ENCODE results near the gene BPIFB2.

BPIFB2 gene

GRCh38 chr20:32985596-32985995 is 21.9 kb upstream of the BPIFB2 start:
- DNase-seq = no peak

GRCh38 chr20:32986331-32986966 is 21.1 kb upstream of the BPIFB2 start:
- no peak for DNase-seq

- DNase-seq = no peak
These were observed 20.3 kb upstream of the BPIFB2 start for GRCh38 chr20:32987044-32987825.

GRCh38 chr20:32988008-32988407 is 19.5 kb upstream of the BPIFB2 start:
- no peak for DNase-seq

GRCh38 chr20:32989507-32990283 is 17.8 kb upstream of the BPIFB2 start:
- DNase-seq = no peak

- DNase-seq = no peak
These were observed 17.1 kb upstream of the BPIFB2 start for GRCh38 chr20:32990426-32990825.

GRCh38 chr20:32991383-32991782 is 16.1 kb upstream of the BPIFB2 start:
- DNase-seq = no peak

GRCh38 chr20:32991792-32992641 is 15.5 kb upstream of the BPIFB2 start:
- DNase-seq = no peak

GRCh38 chr20:32993496-32994050 is 13.9 kb upstream of the BPIFB2 start:
- no peak for DNase-seq

- no peak for DNase-seq
These were observed 11.7 kb upstream of the BPIFB2 start for GRCh38 chr20:32995802-32996201.

GRCh38 chr20:32997431-32997830 is 10.1 kb upstream of the BPIFB2 start:
- DNase-seq = no peak

- DNase-seq = no peak
These were observed 7.8 kb upstream of the BPIFB2 start for GRCh38 chr20:32999603-33000250.

- no peak for DNase-seq
These were observed 6.6 kb upstream of the BPIFB2 start for GRCh38 chr20:33000802-33001466.

- no peak for DNase-seq
These were observed 5.3 kb upstream of the BPIFB2 start for GRCh38 chr20:33002087-33002808.

GRCh38 chr20:33004141-33004751 is 3.3 kb upstream of the BPIFB2 start, which contains the start of gene SUN5:
SUN5 (minus strand) TSS chr20:33004433; CDS start chr20:33004340, 93 bp downstream.
- DNase-seq = no peak

- DNase-seq = no peak
These were observed 2.4 kb upstream of the BPIFB2 start for GRCh38 chr20:33005132-33005566.

GRCh38 chr20:33005908-33006775 is 1.4 kb upstream of the BPIFB2 start:
- no peak for DNase-seq

- DNase-seq = no peak
These were observed 628 bp upstream of the BPIFB2 start for GRCh38 chr20:33006776-33007375.

All from NCI-H69 (cell line).